Left ventricle myocardium superior (tissue), 1 donor: ENCODE measurements around the gene UBAC1. TPM values are rescaled to one million over a fixed set of nuclear protein-coding genes. Genes with fewer than 3 reads are reported as not detected.
"Not testable (repeated sequence)": the region's sequence is repeated elsewhere in the genome, so short reads cannot be mapped to it uniquely, and the experiment has no call there.

Experiments used
- ATAC-seq: fragments of 200-7000 bp; cut with Tn5 transposase; one replicate; pipeline ENCODE4 v1.9.1; 2020; ENCODE audit warnings: mild to moderate bottlenecking, moderate library complexity
- DNase-seq: peaks from one replicate; pipeline ENCODE4 v3.0.0-alpha.2; 2020
- intact Hi-C: fragments of 100-400 bp; cut with micrococcal nuclease; formaldehyde crosslinking; loops from one replicate; pipeline ENCODE4 v1.11.0; 2022
- total RNA-seq: library from RNA; stranded (reverse); fragmentation: NEBNext Ultra II Directional; extraction: Animal tissue kit (Norgen Biotek cat#: 25700); gene quantifications from one replicate; pipeline ENCODE4 v1.2.1, GENCODE V29; 2021
- donor health status: DM: no; HTN: yes; CAD: no; lungs with severe emphysema.

The UBAC1 gene
- total RNA-seq, 1 donor from 2014 or later = 116 TPM

DNA sequence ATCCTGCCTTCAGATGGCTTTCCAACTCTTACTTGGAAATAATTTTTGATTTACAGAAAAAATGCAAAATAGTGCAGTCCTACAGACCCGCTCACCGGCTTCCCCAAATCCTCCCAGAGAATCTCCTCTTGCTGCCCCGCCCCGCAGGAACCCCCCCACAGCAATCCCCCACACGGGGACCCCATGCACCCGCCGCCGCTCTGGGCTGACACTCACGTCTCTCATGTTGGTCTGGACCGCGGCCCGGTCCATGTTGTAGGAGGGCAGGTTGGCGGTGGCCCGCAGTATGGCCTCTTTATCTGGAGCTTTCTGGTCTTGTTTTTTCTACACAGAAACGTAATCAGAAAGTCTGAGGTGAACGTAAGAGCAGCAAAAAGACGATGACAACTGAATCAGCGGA lies 13.6 kb downstream of the UBAC1 start:
- intact Hi-C loops = no loop called here
- no peak for DNase-seq
- no peak for ATAC-seq

DNA sequence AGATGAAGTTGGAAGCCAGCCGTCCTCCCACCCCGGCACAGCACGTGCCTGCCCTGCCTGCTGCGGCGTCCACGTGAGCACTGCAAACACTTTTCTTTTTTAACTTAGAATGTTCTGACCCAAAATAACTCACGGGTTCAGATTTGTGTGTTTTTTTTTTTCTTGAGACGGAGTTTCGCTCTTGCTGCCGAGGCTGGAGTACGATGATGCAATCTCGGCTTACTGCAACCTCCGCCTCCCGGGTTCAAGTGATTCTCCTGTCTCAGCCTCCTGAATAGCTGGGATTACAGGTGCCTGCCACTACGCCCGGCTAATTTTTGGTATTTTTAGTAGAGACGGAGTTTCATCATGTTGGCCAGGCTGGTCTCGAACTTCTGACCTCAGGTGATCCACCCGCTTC lies 14.1 kb downstream of the UBAC1 start:
- ATAC-seq, DNase-seq, intact Hi-C loops: not testable (repeated sequence)

- DNase-seq (no peak), ATAC-seq (peak; percentile 29)
- intact Hi-C loops = no loop called here
Measured at GRCh38 chr9:135946392-135946994, 14.7 kb downstream of the UBAC1 start.

- intact Hi-C loops = no loop called here
- ATAC-seq (no peak), DNase-seq (no peak)
Measured at GRCh38 chr9:135945969-135946368, 15.2 kb downstream of the UBAC1 start.

GRCh38 chr9:135944444-135945252 lies 16.5 kb downstream of the UBAC1 start:
- no peak for DNase-seq
- ATAC-seq = no peak
- intact Hi-C loops = no loop called here

DNA sequence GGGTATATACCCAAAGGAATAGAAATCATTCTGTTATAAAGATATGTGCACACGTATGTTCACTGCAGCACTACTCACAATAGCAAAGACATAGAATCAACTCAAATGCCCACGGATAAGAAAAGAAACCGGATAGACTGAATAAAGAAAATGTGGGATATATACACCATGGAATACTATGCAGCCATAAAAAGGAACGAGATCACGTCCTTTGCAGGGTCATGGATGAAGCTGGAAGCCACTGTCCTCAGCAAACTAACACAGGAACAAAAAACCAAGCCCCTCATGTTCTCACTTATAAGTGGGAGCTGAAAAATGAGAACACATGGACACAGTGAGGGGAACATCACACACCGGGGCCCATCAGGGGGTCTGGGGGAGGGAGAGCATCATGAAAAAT lies 17.6 kb downstream of the UBAC1 start:
- ATAC-seq, intact Hi-C loops, DNase-seq: not testable (repeated sequence)

GRCh38 chr9:135941288-135941995 lies 19.7 kb downstream of the UBAC1 start:
- ATAC-seq (peak; percentile 41), DNase-seq (no peak)
- intact Hi-C loops = no loop called here

DNA sequence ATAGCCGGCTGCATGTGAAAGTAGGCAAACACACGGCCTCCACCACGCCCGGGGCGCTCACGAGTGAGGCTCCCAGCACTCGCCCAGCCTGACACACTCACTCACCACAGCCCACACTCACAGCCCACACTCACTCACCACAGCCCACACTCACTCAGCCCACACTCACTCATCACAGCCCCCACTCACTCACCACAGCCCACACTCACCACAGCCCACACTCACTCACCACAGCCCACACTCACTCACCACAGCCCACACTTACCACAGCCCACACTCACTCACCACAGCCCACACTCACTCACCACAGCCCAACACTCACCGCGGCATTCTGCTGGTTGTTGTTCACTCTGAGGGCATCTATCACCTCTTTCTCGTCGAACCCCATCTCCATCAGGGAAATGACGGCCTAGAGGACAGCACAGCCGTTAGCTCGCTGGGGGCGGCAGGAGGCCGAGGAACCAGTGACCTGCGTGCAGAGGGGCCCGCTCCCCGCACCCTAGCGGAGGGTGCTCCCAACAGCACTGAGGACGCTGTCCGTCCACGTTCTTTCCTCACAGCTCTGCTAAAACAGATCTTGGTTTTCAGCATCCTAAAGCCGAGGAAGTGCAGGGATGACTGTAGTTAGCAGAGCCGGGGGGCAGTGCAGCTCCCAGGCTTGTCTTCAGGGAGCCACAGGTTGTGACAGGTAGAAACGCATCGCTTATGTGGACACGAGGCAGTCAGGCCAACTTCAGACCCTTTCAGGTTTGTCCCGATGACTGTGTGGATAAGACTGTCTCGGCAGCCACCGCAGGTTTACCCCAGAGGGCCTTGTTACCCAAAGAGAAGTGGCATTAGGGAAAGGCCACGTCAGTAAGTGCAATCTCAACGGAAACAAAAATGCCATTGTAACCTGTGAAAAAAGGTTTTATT lies 21.6 kb downstream of the UBAC1 start:
- intact Hi-C loops = no loop called here
- ATAC-seq = no peak
- DNase-seq = no peak

GRCh38 chr9:135937521-135938489 lies 23.4 kb downstream of the UBAC1 start:
- ATAC-seq = no peak
- no peak for DNase-seq
- intact Hi-C loops = no loop called here

DNA sequence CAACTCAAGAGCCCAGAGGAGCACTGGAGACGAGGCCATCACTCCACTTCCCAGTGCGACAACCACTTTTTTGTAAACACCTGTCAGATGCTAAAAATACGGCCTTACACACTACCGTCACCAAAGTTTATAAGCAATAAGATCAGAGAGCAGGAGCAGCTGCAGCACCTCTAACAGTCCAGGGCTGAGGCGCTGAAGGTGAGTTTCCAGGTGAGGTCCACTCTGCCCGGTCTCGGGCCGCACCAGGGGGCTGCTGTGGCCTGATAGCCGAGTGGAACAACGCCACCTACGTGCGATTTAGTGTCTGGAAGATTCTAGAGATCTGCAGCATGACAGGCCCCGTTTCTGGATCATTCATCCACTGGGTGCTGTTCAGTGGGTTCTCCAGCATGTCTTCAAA lies 28.1 kb downstream of the UBAC1 start:
- ATAC-seq (no peak), DNase-seq (no peak)
- intact Hi-C loops = no loop called here

DNA sequence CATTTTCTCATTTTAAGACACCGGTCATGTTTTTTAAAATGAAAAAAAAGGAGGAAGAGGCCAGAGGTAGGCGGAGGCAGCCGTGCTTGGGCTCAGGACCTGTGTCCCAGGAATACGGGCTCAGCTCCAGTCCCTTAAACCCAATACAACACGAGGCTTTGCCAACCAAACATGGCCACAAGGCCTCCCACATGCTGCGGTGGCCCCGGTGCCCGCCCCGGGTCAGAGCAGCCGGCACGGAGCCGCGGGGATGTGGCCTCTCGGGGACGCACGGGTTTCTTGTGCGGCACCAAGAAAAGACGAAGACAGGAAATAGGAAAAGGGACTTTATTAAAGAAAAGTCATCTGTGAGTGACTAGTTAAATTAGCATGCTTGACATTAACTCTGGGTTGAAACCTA lies 28.5 kb downstream of the UBAC1 start:
- DNase-seq = no peak
- intact Hi-C loops = no loop called here
- ATAC-seq = no peak

GRCh38 chr9:135931349-135931820 lies 29.8 kb downstream of the UBAC1 start:
- DNase-seq = no peak
- intact Hi-C loops = no loop called here
- ATAC-seq = no peak

DNA sequence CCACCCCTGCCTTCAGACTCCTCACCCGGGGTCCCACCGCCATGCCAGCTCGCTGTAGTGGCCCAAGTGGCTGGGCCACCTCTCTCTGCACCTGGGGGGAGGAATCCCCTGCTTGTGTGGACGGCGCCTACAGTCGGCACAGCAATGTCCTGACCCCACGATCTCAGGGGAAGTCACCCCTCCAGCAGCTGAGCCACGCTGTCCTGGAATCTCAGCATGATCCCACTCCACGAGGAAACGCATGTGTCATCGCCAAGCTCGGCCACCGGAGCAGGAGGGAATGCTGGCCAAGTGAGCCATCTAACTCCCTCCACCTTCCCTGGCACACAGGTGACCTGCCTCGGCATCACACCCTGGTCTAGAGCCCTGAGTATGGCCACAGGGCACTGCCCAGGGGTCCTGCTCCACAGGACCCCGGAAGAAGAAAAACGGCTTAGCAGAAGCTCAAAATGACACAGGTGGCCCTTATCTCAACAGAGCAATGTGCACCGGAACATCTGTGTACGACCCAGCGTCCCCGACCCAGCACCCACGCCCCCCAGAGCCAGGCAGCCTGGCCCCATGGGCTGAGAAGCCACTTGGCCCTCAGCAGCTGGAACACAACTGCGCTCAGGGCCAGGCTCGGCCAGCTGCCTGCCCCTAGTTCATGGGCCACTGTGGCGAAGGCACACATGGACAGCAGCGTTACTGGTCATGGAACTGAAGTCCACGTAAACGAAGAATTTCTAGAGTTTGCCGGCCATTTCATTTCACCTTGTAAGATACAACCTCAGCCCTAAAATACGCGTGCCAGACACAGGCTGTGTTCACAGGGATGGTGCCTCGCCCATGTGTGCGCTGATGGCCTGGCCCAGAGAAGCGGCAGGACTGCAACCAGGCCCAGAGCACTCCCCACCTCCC lies 30.5 kb downstream of the UBAC1 start:
- no peak for DNase-seq
- no peak for ATAC-seq
- intact Hi-C loops = no loop called here

DNA sequence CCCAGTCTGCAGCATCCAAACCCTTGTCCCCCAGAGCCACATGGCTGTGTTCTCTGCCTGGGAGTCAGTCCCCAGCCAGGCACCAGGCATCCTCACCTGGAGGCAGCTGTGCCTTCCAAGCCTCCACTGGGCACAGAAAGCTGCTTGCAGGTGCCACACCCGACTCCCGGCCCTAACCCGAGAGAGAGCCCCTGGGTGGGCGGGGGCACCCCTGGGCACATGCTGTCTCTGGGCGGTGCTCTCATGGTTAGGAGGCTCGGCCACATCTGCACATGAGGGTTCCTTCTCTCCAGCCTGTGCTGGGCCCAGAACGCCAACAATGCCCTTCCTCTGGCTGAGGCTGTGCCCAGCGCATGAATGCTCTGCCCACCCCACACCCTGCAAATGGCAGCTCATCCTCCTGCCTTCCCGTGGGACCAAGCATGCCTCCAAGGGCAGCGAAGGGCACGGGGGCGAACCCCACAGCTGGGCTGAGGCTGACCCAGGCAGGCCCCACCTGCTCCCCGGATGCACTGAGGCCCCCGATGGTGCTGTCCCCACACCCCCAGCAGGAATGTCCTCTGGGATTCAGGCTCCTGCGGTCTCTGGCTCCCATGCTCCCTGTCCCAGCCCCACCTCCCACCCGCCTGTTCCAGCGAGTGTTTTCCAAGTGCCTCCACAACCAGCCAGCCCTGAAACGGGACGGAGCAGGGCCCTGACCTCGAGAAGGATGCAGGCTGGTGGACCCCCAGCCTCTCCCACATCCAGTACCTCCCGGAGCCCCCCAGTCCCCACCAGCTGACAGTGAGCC lies 31.3 kb downstream of the UBAC1 start:
- DNase-seq (no peak), ATAC-seq (no peak)
- intact Hi-C loops = no loop called here

DNA sequence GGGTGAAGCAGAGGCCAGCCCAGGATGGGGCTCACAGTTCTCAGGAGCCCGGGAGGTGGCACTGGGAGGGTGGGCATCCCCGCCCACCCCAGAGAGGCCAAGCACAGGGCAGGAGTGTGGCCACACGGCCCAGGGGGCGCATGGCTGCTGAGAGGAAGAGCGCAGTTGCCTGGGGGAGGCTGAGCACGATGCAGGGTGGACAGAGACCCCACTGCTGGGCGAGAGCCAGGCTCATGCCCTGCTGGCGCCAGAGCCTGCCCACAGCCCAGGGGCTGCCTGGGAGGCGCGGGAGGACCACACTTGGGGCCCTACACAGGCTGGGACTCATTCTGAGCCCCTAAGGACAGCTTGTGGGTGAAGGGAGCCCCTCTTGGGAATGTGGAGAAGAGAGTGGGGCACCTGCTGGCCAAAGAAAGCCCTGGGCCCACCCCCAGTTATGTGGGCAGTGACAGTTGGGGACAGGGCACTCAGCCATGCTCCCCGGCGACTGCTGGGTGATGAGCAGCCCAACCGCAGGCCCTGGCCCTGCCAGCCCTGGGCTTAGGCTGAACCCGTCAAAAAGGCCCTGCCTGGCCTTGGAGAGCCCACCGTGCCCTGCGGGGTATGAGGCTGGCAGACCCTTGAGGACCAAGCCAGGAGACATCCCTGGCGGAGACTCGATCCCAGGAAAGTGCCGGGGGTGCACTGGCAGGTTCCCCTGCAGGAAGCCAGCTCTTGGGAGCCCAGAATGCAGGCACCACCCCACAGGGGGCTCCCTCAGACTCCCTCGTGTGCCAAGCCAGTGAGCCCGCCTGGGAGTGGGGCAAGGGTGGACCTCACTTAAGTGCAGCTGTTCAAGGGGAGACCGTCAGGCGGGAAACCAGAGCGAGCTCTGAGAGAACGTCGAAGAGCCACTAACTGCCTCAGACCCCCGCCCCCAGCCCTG lies 32.2 kb downstream of the UBAC1 start:
- ATAC-seq (no peak), DNase-seq (no peak)
- intact Hi-C loops = no loop called here
